WI38 (cell line): ENCODE results near the gene MMAB.

Experiments used
- H3K4me3 ChIP-seq: 2 replicates; pipeline ENCODE4 v1.5.1; 2011; ENCODE audit warnings: low read depth, mild to moderate bottlenecking, control low read depth, low read length
- TF ChIP-seq, protein P1 (sequence below): IDR thresholded peaks from 2 replicates; pipeline ENCODE4 v1.5.1; 2012; ENCODE audit warnings: low read depth, mild to moderate bottlenecking, control low read depth, low read length

The MMAB gene

DNA sequence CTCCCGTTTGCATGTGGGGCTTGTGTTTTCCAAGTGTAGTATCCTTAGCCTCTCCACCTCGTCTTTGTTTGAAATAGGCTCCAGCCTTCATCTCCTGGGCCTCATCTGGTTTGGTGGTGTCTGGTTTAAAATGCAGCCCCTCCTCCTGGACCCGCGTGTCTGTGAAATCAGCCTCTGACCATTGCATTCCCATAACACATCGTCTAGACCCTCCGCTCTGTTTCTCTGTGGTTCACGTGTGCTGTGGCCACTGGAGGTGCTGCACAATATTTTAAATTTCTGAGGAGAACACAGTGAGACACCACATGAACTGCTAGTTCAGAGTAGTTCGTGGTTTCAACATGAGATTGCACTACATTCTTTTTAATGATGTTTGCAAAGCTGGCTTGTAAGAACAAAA lies 60.3 kb downstream of the MMAB start:
- TF ChIP-seq, protein P1, sequence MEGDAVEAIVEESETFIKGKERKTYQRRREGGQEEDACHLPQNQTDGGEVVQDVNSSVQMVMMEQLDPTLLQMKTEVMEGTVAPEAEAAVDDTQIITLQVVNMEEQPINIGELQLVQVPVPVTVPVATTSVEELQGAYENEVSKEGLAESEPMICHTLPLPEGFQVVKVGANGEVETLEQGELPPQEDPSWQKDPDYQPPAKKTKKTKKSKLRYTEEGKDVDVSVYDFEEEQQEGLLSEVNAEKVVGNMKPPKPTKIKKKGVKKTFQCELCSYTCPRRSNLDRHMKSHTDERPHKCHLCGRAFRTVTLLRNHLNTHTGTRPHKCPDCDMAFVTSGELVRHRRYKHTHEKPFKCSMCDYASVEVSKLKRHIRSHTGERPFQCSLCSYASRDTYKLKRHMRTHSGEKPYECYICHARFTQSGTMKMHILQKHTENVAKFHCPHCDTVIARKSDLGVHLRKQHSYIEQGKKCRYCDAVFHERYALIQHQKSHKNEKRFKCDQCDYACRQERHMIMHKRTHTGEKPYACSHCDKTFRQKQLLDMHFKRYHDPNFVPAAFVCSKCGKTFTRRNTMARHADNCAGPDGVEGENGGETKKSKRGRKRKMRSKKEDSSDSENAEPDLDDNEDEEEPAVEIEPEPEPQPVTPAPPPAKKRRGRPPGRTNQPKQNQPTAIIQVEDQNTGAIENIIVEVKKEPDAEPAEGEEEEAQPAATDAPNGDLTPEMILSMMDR, result no peak
- no peak overlapping the region for H3K4me3 ChIP-seq

DNA sequence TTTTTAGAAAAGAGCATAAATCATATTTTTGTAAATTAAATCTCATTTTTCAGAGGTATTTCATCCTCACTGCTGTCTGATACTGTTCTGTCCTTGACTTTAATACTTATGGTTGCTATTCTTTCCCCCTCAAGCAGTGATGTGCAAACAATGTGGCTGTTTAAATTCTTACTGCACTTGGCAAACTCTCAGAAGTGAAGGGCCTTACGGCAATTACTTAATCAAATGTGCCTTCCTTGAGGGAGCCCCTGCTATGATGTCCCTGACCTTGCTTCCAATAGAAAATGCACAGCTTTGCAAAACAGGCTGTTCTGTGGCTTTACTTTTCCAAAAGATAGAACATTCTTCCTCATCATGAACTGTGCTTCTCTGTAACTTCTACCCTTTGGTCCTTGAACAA lies 60.7 kb downstream of the MMAB start:
- TF ChIP-seq, protein P1, result no peak
- H3K4me3 ChIP-seq, result no peak overlapping the region

DNA sequence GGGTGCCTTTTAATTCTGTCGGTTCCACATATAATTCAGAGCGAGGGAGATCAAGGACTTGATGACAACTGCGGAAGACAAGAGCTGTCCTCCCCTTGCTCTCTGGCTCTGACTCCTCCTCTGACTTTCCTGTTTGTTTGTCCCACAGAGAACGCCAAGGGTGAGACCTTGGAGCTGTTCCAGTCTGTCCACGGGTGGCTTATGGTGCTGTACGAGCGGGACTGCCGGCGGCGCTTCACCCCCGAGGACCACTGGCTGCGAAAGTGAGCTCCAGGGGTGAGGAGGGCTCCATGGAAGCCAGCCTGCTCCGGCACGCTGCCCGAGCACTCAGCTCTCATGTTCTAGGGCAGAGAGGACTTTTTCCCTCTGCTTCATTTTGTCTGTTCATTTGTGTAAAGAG lies 63.1 kb downstream of the MMAB start:
- no peak overlapping the region for H3K4me3 ChIP-seq
- TF ChIP-seq, protein P1, result no peak

DNA sequence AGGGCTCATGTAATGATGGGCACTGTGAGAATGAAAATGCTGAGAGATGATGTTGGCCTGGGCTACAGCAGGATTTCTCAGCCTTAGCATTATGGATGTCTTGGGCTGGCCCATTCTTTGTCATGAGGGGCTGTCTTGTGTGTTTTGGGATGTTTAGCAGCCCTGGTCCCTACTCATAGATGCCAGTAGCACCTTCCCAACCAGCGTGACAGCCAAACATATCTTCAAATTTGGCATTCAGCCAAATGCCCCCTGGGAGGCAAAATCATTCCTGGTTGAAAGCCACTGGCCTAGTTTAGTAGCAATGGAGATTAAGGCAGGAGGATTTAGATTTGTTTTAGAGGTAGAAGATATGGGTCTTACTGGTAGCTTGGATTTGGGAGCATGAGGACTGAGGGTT lies 69.2 kb downstream of the MMAB start:
- no peak overlapping the region for H3K4me3 ChIP-seq
- TF ChIP-seq, protein P1, result no peak
